H1 (cell line): Measurements from ENCODE around the gene SLC12A5. TPM values are rescaled to one million over a fixed set of nuclear protein-coding genes. Genes with fewer than 3 reads are reported as not detected.

Experiments used
- CTCF ChIA-PET: fragments of 300-600 bp; sonication (Branson Sonifier 250); formaldehyde crosslinking; loops from one replicate; lab custom pipeline; 2021; ENCODE audit not compliant: partially characterized antibody; lab: Charles Lee
- POLR2A ChIA-PET: fragments of 300-600 bp; sonication (Branson Sonifier 250); formaldehyde crosslinking; loops from one replicate; lab custom pipeline; 2021; ENCODE audit warnings: inconsistent platforms; ENCODE audit not compliant: partially characterized antibody; lab: Charles Lee
- DNase-seq, 2 experiments: peaks; one replicate each; pipeline versions ENCODE4 v3.0.0 to v3.0.0-alpha.2; 2010 to 2022; ENCODE audit warnings: low spot score in 2 of 2, low read depth in 1 of 2, mixed read lengths in 1 of 2
- FAIRE-seq: peaks from 2 replicates; lab custom pipeline; 2011; peaks lifted over from hg19 to GRCh38; lab: Jason Lieb, UNC
- H2AFZ ChIP-seq: 2 replicates; pipeline ENCODE4 v1.8.1; 2012; ENCODE audit warnings: low read length, inconsistent platforms
- H2AK5ac ChIP-seq: 2 replicates; pipeline ENCODE4 v1.6.1; 2013; ENCODE audit warnings: low read depth, low read length
- H2BK120ac ChIP-seq: replicated peaks from 2 replicates; pipeline ENCODE3; 2013; ENCODE audit warnings: low read depth, low read length, inconsistent platforms
- H2BK12ac ChIP-seq: 2 replicates; pipeline ENCODE4 v1.6.1; 2013; ENCODE audit warnings: low read depth, low read length
- H2BK15ac ChIP-seq: 2 replicates; pipeline ENCODE4 v1.6.1; 2013; ENCODE audit warnings: low read length
- H2BK20ac ChIP-seq: 2 replicates; pipeline ENCODE4 v1.6.1; 2013; ENCODE audit warnings: low read length
- H2BK5ac ChIP-seq: 2 replicates; pipeline ENCODE4 v1.6.1; 2013; ENCODE audit warnings: low read depth, low read length
- H3K14ac ChIP-seq: 2 replicates; pipeline ENCODE4 v1.6.1; 2013; ENCODE audit warnings: inconsistent platforms; ENCODE audit not compliant: insufficient read length
- H3K18ac ChIP-seq: 2 replicates; pipeline ENCODE4 v1.6.1; 2013; ENCODE audit warnings: low read length; ENCODE audit errors: extremely low read depth
- H3K23ac ChIP-seq: 2 replicates; pipeline ENCODE4 v1.6.1; 2013; ENCODE audit warnings: inconsistent platforms; ENCODE audit not compliant: insufficient read length
- H3K23me2 ChIP-seq: 2 replicates; pipeline ENCODE4 v1.6.1; 2013; ENCODE audit warnings: low read depth, low read length
- H3K27ac ChIP-seq: 2 replicates; pipeline ENCODE4 v1.6.1; 2011; ENCODE audit warnings: low read depth, low read length, inconsistent platforms
- H3K27me3 ChIP-seq, 4 experiments: replicated peaks in 1 of 4; 1 replicate in 1 of 4; 2 replicates in 3 of 4; pipeline versions ENCODE4 v1.6.1 to v1.8.1; 2011 to 2013; ENCODE audit warnings: low read length in 3 of 4, mild to moderate bottlenecking in 3 of 4, inconsistent platforms in 2 of 4, mixed read lengths in 2 of 4, moderate library complexity in 1 of 4; ENCODE audit not compliant: control insufficient read depth in 3 of 4, insufficient read depth in 3 of 4; ENCODE audit errors: extremely low read depth in 1 of 4
- H3K36me3 ChIP-seq, 4 experiments: 2 replicates each; pipeline versions ENCODE4 v1.6.1 to v1.8.1; 2011 to 2013; ENCODE audit warnings: mild to moderate bottlenecking in 4 of 4, low read length in 3 of 4, moderate library complexity in 2 of 4, control low read depth in 1 of 4, inconsistent platforms in 1 of 4; ENCODE audit not compliant: insufficient read depth in 4 of 4, control insufficient read depth in 2 of 4
- H3K4ac ChIP-seq: replicated peaks from 2 replicates; pipeline ENCODE3; 2013; ENCODE audit warnings: low read length, low read depth, mixed read lengths, inconsistent platforms; ENCODE audit not compliant: insufficient read length
- H3K4me1 ChIP-seq, 4 experiments: replicated peaks in 1 of 4; 1 replicate in 1 of 4; 2 replicates in 3 of 4; pipeline versions ENCODE4 v1.6.1 to v1.8.1; 2011 to 2013; ENCODE audit warnings: low read length in 3 of 4, inconsistent platforms in 2 of 4, mixed read lengths in 1 of 4; ENCODE audit not compliant: insufficient read depth in 4 of 4, control insufficient read depth in 3 of 4
- H3K4me2 ChIP-seq, 2 experiments: 2 replicates each; pipeline versions ENCODE4 v1.6.1 to v1.8.1; 2011 to 2013; ENCODE audit warnings: low read depth in 2 of 2, low read length in 2 of 2, control low read depth in 1 of 2, inconsistent platforms in 1 of 2, mild to moderate bottlenecking in 1 of 2; ENCODE audit not compliant: insufficient read depth in 1 of 2
- H3K4me3 ChIP-seq, 4 experiments: fragments of 200-600, 300-600 bp in 1 of 4; sonication (generic), shearing (Covaris generic), sonication (Bioruptor Twin) in 1 of 4; 2 replicates each; pipeline versions ENCODE4 v1.5.1 to v1.8.1; 2011 to 2016; ENCODE audit warnings: low read length in 4 of 4, low read depth in 3 of 4, control low read depth in 2 of 4, inconsistent platforms in 2 of 4, mild to moderate bottlenecking in 2 of 4, mixed read lengths in 1 of 4, moderate library complexity in 1 of 4; ENCODE audit not compliant: insufficient read depth in 2 of 4; ENCODE audit errors: extremely low read depth in 1 of 4
- H3K56ac ChIP-seq: replicated peaks from 2 replicates; pipeline ENCODE3; 2013; ENCODE audit warnings: low read depth, mild to moderate bottlenecking, mixed read lengths, low read length, inconsistent platforms; ENCODE audit not compliant: insufficient read length
- H3K79me1 ChIP-seq: 2 replicates; pipeline ENCODE4 v1.6.1; 2013; ENCODE audit warnings: low read depth, low read length, control low read depth
- H3K79me2 ChIP-seq, 2 experiments: 2 replicates each; pipeline versions ENCODE4 v1.6.1 to v1.8.1; 2012 to 2013; ENCODE audit warnings: low read length in 2 of 2, mild to moderate bottlenecking in 2 of 2, inconsistent platforms in 1 of 2; ENCODE audit not compliant: insufficient read depth in 2 of 2, control insufficient read depth in 1 of 2
- H3K9ac ChIP-seq, 4 experiments: replicated peaks in 1 of 4; 1 replicate in 1 of 4; 2 replicates in 3 of 4; pipeline versions ENCODE4 v1.6.1 to v1.8.1; 2011 to 2013; ENCODE audit warnings: low read depth in 3 of 4, low read length in 3 of 4, control low read depth in 2 of 4, mild to moderate bottlenecking in 2 of 4, moderate library complexity in 2 of 4, inconsistent platforms in 1 of 4; ENCODE audit errors: extremely low read depth in 1 of 4
- H3K9me3 ChIP-seq, 2 experiments: 2 replicates each; pipeline versions ENCODE4 v1.6.1 to v1.8.1; 2012 to 2013; ENCODE audit warnings: mild to moderate bottlenecking in 2 of 2, moderate library complexity in 2 of 2, control low read depth in 1 of 2, inconsistent platforms in 1 of 2, low read depth in 1 of 2, low read length in 1 of 2, mixed read lengths in 1 of 2; ENCODE audit not compliant: insufficient read depth in 2 of 2
- H4K20me1 ChIP-seq, 2 experiments: replicated peaks in 1 of 2; 2 replicates each; pipeline versions ENCODE3 to v1.8.1; 2011 to 2013; ENCODE audit warnings: inconsistent platforms in 2 of 2, low read length in 2 of 2, mild to moderate bottlenecking in 1 of 2; ENCODE audit not compliant: insufficient read depth in 2 of 2, control insufficient read depth in 1 of 2
- H4K5ac ChIP-seq: 2 replicates; pipeline ENCODE4 v1.6.1; 2013; ENCODE audit warnings: low read length, low read depth, mixed read lengths, inconsistent platforms; ENCODE audit not compliant: insufficient read length
- H4K8ac ChIP-seq: 2 replicates; pipeline ENCODE4 v1.8.0; 2013; ENCODE audit warnings: mild to moderate bottlenecking, moderate library complexity, low read length, inconsistent platforms; ENCODE audit not compliant: insufficient read depth; ENCODE audit errors: extremely low read depth
- H4K91ac ChIP-seq: replicated peaks from 2 replicates; pipeline ENCODE3; 2013; ENCODE audit warnings: low read length, mixed read lengths, inconsistent platforms; ENCODE audit not compliant: insufficient read length
- POLR2AphosphoS5 ChIP-seq: IDR thresholded peaks from 2 replicates; pipeline ENCODE4 v1.6.1; 2011; ENCODE audit warnings: low read depth, low read length
- WGBS, 2 experiments: shearing (Covaris generic) in 1 of 2; methylation state at CpG; one replicate each; pipeline versions ENCODE4 v1.1.6 to v1.1.7; 2013 to 2015; ENCODE audit warnings: low lambda C conversion rate in 2 of 2, mixed read lengths in 2 of 2, inconsistent platforms in 1 of 2, low coverage in 1 of 2, missing lambda C conversion rate in 1 of 2; ENCODE audit not compliant: insufficient replicate concordance in 2 of 2, insufficient coverage in 1 of 2, insufficient read length in 1 of 2; ENCODE audit errors: extremely low coverage in 1 of 2, missing lambda C conversion rate in 1 of 2; 5-methylcytosine and 5-hydroxymethylcytosine counted together
- polyA plus RNA-seq, 7 experiments: library from polyadenylated mRNA; depleted of rRNA in 3 of 7; stranded (reverse) in 5 of 7; unstranded in 2 of 7; fragments of >200 nt in 5 of 7; fragments of 200-250 nt in 2 of 7; gene quantifications; 1 replicate in 5 of 7; 2 replicates in 1 of 7; 4 replicates in 1 of 7; pipeline versions ENCODE4 v1.2.1 to v1.2.3, GENCODE V29; 2011 to 2013; ENCODE audit warnings: missing spikeins in 2 of 7, mixed read lengths in 2 of 7
- total RNA-seq: library from RNA; stranded (reverse); fragmentation: NEBNext Ultra II Directional; extraction: Animal tissue kit (Norgen Biotek cat#: 25700); gene quantifications from 2 replicates; pipeline ENCODE4 v1.2.1, GENCODE V29; 2021

SLC12A5 gene
- total and polyA plus RNA-seq, 2 of the 8 experiments (the other 6 are each of a cell fraction or from before 2014, with no cell fraction given) = 1.9 to 7.3 TPM

DNA sequence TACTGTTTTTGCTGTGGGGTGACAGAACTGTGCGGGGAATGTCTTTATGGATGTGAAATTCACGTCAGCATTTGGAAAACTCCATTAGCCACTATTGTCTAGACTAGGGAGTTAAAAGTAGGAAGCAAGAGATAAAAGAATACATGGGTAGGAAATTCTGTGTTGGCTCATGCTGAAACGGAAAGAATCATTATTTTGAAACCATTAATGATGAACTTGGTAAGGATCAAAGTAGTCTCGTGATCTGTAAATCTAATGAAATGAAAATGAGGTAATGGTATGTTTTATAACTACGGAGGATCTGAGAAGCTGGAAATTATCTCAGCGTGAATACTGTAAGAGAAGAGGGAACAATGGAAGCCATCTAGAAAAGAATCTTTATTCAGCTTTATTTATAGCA lies 78.0 kb downstream of the SLC12A5 start:
- no peaks in the 10 kb centered on the region for H4K20me1 ChIP-seq
- H3K4me1 ChIP-seq = no peaks in the 10 kb centered on the region
- H3K23ac ChIP-seq = no peak overlapping the region
- ChIA-PET CTCF (interaction anchor here (0.6 to 2.4 kb wide), 7 partner anchors 8 to 999 kb away, joined by 3 to 11 read pairs (median 3); no protein-coding TSS in a partner anchor), POLR2A (interaction anchor here (1.1 to 1.5 kb wide), 2 partner anchors 9 to 12 kb away, joined by 3 to 7 read pairs; no protein-coding TSS in a partner anchor)
- H4K8ac ChIP-seq = no peak overlapping the region
- no peak overlapping the region for H2BK12ac ChIP-seq
- no peaks in the 10 kb centered on the region for H3K23me2 ChIP-seq
- DNase-seq (no peak), FAIRE-seq (no peak)
- no peak overlapping the region for H2AK5ac ChIP-seq
- no peak overlapping the region for H2BK15ac ChIP-seq
- H3K36me3 ChIP-seq = no peaks in the 10 kb centered on the region
- peaks cover 0 to 2% (median 0%) of the 10 kb centered on the region in 4 experiments; a peak in 2 of 7 replicates for H3K27me3 ChIP-seq
- 0 out of 4 replicates have a peak, but pooled peaks cover 0 to 2% of the 10 kb centered on the region in 2 experiments for H3K9me3 ChIP-seq
- H3K79me1 ChIP-seq = no peaks in the 10 kb centered on the region
- H4K5ac ChIP-seq = no peak overlapping the region
- no peak overlapping the region for H2BK20ac ChIP-seq
- no peak overlapping the region for H3K18ac ChIP-seq
- H2BK120ac ChIP-seq = no peak overlapping the region
- no peak overlapping the region for H3K9ac ChIP-seq
- H2AFZ ChIP-seq = no peak overlapping the region
- no peak overlapping the region for H3K4ac ChIP-seq
- no peak for TF ChIP-seq POLR2AphosphoS5
- TF ChIP-seq, all 59 proteins: peak for 0
- H2BK5ac ChIP-seq = no peak overlapping the region
- H3K4me3 ChIP-seq = no peak overlapping the region
- H3K79me2 ChIP-seq = no peaks in the 10 kb centered on the region
- H4K91ac ChIP-seq = no peak overlapping the region
- no peak overlapping the region for H3K14ac ChIP-seq
- 86% methylated on average over 6 of the region's 6 CpGs; no CpG with 5 or more reads in 1 of the 2 experiments for WGBS, 2 experiments
- no peak overlapping the region for H3K56ac ChIP-seq
- H3K4me2 ChIP-seq = no peak overlapping the region
- no peak overlapping the region for H3K27ac ChIP-seq
